Hematopoietic multipotent progenitor cell treated with erythropoietin and hydrocortisone succinate and interleukin-3 and kit ligand, for 17 days (in vitro differentiated cells): ENCODE data around the gene HTRA3.
"Not testable (repeated sequence)": the region's sequence is repeated elsewhere in the genome, so short reads cannot be mapped to it uniquely, and the experiment has no call there.

Experiments used
- DNase-seq: peaks from one replicate; pipeline ENCODE4 v3.0.0-alpha.2; 2015; ENCODE audit warnings: low spot score

The HTRA3 gene

GRCh38 chr4:8328456-8328855 lies 58.9 kb downstream of the HTRA3 start:
- DNase-seq: no peak

GRCh38 chr4:8328866-8329559 lies 59.5 kb downstream of the HTRA3 start:
- no peak for DNase-seq

- DNase-seq: no peak
Observed at GRCh38 chr4:8329560-8329858, 60.0 kb downstream of the HTRA3 start.

DNA sequence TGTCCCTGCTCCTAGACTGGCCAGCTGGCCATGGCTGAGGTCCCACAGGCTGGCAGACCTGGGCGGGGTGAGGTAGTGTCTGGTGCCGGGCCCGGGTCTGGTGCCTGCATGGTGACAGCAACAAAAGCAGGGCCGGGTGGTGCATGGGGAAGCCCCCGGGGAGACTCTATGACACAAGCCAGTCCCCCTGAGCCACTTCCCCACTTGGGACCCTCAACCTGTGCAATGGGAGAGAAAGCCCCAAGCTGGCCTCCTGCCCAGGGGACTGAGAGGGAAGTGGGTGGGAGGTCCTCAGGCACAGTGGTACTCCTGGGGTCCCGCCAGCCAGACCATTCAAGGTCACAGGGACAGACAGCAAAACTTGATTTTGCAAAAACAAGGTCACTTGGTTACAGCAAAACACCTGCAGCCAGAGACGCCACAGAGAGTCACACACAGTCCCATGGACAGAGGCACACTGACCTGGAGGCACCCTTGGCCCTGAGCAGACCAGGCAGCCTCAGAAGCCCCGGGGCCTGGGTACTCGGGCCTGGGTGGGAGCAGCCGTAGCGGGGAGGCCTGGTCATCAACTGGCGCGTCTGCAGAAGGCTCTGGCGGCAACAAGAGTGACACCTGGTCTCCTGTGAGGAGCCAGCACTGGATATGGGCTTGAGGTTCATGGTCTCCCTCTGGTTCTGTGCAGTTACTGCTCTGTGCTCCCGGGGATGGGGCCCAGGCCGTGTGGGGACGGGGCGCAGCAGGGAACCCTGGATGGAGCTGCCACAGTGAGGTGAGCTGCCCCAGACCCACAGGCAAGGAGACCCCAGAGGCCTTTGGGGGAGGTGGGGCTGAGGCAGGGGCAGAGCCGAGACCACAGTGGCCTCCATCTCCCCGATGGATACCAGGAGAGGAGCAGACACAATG lies 60.6 kb downstream of the HTRA3 start:
- DNase-seq: no peak

- no peak for DNase-seq
Observed at GRCh38 chr4:8330821-8331574, 61.4 kb downstream of the HTRA3 start.

DNA sequence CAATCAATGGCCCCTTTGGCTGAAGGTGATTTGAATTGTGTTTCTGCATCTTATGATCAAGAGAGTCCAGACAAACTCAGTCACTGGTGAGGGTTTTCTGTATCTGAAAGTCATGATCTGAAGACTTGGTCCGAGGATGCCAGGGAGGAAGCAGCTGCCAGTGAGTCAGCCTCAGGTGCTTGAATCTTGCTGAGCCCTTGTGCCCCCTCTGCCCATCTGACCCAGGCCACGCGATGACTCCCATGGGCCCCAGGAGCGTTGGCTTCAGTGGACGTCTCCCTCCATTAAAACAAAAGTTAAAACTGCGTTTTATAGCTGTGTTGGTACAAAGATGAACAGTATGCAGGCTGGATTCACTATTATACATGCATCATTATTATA lies 62.0 kb downstream of the HTRA3 start:
- no peak for DNase-seq

- DNase-seq: no peak
Observed at GRCh38 chr4:8332038-8332857, 62.7 kb downstream of the HTRA3 start.

GRCh38 chr4:8332891-8333331 lies 63.4 kb downstream of the HTRA3 start:
- DNase-seq: no peak

GRCh38 chr4:8333726-8334460 lies 64.3 kb downstream of the HTRA3 start:
- no peak for DNase-seq

DNA sequence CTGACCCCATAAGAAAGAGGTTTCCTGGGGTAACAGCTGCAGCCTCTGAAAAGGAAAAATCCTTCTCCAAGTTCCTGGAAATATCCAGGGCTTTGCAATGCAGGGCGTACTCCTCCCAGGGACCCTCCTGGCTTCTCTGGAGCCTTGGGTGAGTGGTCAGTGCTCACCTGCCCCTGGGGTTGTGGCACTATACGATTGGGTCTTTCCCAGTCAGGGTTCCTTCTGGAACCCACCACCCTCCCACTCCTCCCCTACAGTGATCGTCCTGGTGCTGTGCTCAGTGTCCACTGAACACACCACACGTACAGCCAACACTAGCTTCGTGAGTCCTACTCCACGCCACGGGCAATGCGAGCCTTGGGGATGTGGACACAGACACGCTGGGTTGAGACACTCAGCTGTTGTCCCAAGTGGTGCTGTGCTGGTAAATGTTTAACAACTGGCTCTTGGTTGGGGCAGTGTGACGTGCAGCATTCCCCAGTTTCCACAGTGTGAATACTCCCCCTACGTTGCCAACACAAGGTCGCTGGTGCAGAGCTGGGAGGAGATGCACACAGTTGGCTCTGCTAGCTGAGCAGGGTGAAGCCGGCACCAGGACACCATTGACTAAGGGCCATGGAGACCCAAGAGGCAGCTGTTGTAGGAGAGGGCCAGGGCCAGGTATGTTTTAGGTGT lies 65.4 kb downstream of the HTRA3 start:
- DNase-seq: no peak

- no peak for DNase-seq
Observed at GRCh38 chr4:8335848-8336247, 66.3 kb downstream of the HTRA3 start.

- DNase-seq: no peak
Observed at GRCh38 chr4:8336412-8337075, 67.0 kb downstream of the HTRA3 start.

GRCh38 chr4:8338351-8338961 lies 68.9 kb downstream of the HTRA3 start:
- no peak for DNase-seq

DNA sequence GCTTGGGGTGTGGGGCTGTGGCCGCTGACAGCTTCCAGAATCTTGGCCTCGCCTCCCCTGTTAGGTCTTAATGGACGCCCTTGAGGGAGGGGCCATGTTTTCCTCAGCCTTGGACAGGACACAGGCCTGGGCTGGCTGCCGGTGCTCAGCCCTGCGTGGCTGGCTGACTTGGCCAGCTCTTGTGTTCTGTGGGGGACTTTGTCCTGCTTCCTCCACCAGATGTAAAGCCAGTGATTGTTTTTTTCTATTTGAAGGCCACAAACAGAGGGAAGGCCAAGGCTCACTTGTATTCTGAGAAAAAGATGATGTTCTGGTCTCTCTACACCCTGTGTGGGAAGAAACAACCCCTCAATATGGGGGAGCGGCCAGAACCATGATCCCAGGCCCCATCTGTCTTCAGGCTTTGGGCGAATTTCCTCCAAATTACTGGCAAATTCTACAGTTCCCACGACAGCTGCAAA lies 71.3 kb downstream of the HTRA3 start:
- no peak for DNase-seq

- DNase-seq: not testable (repeated sequence)
Observed at GRCh38 chr4:8341281-8341680, 71.7 kb downstream of the HTRA3 start.

DNA sequence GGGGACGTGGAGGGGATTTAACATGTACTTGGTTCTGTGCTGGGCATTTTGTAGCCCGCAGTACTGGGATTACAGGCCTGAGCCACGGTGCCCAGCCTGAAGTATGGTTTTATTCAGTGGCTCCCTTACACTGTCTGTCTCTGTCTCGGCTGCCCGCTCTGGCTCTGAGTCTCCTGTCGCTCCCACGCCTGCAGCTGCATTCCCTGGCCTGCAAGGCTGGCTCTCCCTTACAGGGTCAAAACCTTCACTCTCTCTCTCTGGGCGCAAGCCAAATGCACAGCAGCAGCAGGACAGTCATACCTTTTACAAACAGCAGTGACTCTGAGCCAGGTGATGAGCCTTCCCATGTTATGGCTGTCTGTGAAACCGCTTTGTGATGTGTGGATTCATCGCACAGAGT lies 72.1 kb downstream of the HTRA3 start:
- no peak for DNase-seq

- no peak for DNase-seq
Observed at GRCh38 chr4:8342651-8343261, 73.2 kb downstream of the HTRA3 start.

GRCh38 chr4:8343262-8343966 lies 73.9 kb downstream of the HTRA3 start:
- no peak for DNase-seq

GRCh38 chr4:8343967-8344331 lies 74.4 kb downstream of the HTRA3 start:
- DNase-seq: no peak
